GM21825 (cell line): ENCODE data around the gene ZC3H12D.
"Not testable (repeated sequence)": the region's sequence is repeated elsewhere in the genome, so short reads cannot be mapped to it uniquely, and the experiment has no call there.

Experiments used
- ATAC-seq: cut with Tn5 transposase; IDR thresholded peaks from one replicate; pipeline ENCODE4 v1.9.1; 2021; ENCODE audit warnings: mild to moderate bottlenecking, moderate library complexity; ENCODE audit not compliant: unreplicated experiment

The ZC3H12D gene

DNA sequence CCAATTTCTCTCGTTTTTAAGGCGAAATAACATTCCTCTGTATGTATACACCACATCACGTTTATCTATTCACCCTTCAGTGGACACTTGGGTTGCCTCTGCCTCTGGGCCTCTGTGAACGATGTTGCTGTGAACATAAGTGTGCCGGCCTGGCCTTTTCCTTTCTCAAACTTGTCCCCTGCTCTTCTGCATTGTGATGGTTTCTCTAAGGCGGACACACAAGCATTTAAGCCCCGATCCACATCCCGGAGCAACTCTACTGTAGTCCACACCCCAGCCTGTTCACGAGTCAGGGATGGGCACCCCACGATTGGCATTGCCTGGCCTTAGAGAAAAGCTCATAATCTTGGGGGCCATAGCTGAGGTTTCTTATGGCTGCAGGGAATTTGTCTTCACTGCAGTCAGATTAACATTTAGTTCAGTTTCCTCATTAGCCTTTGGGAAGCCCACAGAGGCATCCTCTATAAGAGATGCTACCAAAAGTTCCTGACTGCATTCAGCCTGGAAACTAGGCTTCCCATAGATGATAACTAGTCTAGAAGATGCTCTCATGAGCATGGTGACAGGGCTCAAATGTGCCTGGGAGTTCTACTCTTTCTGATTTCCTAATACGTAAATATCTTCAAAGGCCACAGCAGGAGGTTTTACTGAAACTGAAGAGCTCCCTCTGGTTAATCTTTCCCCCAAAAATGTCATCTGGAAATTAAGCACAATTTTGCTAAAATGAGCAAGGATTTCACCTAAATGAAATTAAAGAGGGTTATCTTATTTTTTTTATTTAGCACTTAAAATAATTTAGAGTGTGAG, 762 bp downstream of the ZC3H12D start:
- ATAC-seq = no peak

DNA sequence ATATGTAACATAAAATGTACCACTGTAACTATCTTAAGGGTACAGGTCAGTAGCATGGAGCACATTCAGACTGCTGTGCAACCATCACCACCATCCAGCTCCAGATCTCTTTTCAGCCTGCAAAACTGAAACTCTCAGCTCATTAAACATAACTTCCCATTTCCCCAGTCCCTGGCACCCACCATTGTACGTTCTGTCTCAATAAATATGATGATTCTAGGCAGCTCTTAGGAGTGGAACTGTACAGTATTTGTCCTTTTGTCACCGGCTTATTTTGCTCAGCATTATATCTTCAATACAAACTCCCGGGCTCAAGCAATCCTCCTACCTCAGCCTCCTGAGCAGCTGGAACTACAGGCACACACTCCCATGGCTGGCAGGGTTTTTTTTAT, 1.5 kb downstream of the ZC3H12D start:
- ATAC-seq = no peak

DNA sequence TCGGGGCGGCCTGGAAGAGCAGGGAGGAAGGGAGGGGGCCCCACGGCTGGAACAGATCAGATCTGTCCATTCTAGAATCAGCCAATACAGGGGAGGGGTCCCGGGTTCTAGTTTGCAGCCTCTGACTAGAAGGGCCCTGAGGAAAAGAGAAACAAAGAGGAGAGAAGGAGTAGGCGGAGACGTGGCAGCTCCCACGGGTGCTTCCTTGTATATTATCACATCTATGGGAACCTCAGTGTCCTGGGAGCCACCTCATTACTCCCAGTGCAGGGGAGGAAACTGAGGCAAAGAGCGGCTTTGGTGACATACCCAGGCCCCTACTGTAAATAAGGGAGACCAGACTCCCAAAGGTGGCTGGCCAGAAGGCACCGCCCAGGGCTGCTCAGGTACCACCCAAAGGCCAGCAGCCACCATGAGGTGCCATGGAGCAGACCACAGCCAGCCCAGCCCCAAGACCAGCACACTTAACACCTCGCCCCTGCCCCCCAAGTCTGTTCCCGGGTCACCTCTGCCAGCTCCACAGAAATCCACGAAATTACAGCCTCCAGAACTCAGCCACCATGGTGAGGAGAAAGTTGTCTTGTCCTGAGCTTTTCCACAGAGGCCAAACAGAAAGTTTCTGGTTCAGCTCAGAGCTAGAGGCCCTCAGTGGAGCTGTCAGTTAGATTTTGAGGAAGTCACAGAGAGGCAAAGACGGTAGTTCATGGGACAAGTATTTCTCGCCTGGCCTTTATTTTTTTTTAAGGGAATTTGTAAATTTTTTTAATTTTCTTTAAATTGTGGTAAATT, 2.1 kb downstream of the ZC3H12D start:
- ATAC-seq = no peak

DNA sequence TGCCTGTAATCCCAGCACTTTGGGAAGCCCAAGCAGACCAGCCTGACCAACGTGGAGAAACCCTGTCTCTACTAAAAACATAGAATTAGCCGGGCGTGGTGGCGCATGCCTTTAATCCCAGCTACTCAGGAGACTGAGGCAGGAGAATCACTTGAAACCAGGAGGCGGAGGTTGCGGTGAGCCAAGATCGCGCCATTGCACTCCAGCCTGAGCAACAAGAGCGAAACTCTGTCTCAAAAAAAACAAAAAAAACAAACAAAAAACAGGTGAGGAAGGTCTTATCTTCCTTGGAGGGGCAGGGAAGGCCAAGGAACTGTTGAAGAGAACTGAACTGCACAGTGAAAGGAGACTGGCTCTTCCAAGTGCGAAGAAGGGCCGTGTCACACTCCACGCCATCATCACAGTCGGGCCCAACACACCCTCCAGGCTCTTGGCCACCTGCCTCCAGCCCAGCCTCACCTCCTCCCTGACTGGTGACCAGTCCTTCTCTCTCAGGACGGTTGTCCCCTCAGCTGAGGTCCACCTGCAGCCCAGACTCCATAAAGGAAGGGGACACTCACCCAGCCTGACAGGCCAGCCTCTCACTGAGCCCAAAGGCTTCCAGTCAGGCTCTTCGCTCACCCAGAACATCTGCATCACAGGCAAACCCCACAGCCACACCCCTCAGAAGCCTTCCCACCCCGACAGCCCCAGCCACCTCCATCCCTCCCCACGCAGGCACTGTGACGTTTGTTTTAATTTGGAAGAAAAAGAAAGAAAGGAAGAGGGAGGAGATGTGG, 4.1 kb downstream of the ZC3H12D start:
- peak; percentile 18 for ATAC-seq

DNA sequence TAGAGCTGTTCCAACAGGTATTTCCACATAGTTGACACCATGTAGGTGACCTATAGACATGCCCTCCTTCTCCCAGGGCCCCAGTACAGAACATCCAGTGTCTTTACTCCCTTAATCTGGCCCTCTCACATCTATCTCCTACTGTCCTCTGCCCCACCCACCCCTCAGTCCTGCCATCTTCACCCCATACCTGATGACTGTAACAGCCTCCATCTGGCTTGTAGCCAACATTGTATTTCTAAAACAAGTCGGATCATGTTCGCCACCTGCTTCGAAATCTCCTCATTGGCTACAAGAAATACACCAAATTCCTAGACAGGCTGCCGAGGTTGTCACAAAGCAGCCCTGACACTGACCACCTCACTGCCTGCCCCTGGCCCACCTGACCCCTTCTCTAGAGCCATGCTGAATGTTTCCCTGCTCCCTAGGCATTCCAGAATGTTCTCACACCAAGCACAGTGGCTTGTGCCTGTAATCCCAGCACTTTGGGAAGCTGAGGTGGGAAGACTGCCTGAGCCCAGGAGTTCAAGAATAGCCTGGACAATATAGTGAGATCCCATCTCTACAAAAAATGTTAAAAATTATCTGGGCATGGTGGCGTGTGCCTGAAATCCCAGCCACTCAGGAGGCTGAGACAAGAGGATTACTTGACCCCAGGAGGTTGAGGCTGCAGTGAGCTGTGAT, 6.0 kb downstream of the ZC3H12D start:
- no peak for ATAC-seq

DNA sequence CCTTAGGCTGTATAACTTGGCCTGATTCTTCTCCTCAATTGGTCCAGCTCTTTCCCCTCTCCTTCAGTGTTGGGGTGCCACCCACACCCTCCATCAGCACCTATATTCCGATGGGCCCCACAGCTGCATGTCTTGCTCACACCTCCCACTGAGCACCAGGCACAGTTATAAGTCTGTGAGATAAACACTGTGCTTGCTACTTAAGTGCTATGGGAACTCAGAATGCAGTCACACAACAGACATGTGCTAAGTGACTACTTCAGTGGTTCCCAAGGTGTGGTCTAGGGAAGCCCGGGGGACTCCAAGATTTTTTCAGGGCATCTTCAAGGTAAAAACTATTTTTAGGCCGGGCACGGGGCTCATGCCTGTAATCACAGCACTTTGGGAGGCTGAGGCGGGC, 7.3 kb downstream of the ZC3H12D start:
- ATAC-seq = no peak

DNA sequence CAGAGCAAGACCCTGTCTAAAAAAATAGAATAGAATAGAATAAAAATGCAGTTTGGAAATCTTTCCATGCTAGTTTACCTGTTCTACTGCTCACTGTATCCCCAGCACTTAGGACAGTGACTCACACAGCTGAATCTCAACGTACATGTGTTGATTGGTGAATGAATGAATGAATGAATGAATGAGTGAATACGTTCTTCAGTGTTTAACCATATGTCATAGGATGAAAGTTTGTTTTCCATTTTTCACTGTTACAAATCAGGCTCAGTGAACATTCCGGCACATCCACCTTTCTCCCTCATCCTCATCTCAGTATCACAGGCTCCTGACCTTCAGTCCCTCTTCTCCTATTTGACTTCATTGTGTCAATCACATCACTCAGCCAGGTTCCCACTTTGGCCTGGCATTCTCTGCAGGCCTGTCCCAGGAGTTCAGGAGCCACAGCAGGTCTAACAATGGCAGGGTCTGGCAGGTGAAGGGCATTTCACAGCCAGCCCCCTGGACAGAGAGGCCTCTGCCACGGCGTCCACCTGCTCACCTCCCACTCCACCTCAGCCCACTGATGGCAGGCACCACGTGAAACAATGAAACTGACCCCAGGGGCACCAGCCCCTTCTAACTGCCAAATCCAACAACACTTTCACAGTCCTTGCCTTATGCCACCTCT, 7.9 kb downstream of the ZC3H12D start:
- ATAC-seq = no peak

DNA sequence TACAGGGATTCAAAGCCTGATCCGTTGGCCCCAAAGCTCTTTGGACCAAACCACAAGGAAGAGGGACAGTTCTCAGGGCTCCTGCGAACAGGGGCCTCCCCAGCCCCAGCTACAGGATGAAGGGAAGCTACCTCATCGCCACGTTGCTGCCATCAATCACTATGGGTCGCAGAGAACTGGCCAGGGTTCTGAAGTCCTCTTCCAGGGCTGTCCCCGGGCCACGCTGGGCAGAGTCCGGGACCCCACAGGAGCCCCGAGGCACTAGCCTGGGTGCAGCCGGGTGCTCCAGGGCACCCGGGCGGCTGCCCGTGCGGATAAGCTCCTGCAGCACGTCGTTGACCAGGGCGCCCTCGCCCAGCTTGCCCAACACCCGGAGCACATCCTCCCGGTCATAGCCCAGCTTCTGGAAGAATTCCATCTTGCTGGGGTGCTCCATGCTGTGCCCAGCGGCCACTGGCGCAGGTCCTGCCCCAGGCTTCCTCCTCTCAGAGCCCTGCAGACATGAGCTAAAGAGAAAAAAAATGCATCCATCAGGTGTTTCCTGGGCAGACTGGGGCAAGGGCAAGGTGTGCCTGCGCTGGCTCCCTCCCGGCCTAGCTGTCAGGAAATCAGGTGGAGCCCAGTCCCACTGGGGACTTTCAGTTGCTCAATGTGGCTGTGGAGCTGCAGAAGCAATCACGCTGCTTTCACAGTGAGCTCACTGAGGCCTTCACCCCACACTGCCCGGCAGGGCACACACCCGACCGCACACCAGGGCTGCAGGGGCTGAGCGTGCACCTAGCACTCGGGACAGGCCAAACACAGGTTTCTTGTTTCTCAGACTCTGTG, 10.5 kb downstream of the ZC3H12D start:
- peak; percentile 36 for ATAC-seq

DNA sequence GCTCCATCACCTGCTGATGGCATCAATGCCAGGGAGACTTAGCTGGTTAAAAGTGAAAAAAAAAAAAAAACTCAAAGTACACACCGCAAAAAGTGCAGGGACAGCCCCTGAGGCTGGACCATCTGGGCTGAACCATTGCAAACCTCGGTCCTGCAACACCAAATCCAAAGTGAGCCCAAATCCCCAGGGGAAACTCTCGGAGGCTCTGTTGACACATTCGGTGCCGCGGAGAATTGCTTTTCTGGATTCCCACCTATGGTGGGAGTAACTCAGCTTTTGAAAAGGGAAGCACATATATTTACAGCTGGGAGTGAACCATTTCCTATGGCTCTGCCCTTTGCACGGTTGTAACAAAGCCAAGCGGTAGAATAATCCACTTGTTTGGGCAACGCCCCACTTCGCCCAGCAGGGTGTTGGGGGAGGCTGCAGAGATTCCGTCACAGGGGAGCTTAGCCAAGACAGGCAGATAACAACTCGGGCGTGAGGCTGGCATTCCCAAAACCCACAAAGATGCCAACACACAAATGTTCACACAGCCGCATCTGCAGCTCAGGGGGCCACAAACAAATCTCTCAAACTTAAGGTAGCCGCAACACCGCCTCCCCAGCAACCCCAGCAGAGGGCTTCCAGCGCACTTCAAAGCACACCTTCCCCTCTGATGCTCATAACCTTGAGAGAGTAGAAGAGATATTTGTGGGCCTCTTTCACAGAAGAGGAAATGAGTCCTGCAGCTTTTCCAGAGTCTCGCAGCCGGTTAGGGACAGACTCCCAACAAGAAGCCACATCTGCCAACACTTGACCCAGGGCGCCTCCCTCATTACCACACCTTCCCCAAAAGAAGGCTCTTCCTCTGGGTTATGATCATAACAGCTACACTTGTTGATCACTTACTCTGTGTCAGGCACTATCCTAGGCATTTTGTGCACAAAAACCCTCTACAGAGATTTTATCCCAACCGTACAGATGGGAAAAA, 11.4 kb downstream of the ZC3H12D start:
- no peak for ATAC-seq

DNA sequence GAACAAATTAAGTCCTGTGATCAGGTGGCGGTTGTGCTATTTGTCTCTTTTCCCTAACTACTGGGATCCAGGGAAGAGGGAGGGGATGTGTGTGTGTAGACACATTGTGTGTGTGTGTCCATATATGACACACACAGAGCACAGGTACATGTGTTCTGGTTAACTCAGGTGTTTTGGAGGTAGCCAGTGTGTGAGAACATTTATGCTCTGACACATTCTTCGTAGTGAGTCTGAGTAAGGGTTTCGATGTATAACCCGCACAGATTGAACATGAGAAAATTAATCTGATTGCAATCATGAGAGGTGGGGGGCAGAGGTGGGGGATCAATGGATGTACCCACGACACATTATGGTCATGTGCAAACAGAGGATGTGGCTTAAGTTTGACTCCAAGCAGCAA, 12.6 kb downstream of the ZC3H12D start:
- ATAC-seq = no peak

DNA sequence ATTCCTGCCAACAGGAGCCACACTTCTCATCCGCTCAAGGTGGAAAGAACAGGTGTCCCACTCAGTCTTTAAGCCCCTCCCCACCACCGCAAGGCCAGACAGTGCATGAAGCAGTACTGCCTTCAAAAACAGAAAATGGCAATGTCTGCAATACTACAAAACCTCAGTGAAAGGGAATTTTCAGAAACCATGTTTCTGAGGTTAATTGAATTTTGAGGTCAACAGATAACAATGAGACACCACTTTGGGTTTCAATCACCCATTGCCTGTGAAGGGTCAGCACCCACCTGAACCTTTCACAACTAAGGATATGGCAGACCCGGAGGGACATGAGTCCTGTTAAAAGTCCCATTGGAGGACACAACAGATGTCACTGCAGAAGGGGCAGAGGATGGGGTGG, 13.0 kb downstream of the ZC3H12D start:
- ATAC-seq = no peak

DNA sequence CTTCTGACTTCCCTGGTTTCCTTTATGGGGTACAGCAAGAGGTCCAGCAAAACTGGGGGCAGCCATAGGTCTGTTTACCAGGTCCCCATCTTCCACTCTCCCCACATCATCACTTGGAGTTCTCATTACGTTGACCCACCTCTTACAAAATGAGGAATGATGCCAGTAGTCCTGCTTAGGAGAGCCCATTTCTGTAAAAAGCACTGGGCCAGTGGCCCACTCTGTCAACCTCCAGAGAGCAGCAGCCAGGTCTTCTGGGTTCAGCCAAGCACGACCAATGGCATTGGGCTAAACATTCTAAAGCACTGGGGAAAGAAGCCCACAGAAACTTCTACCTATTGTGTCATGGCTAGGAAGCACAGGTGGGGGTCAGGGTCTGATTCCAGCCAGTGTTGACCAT, 13.9 kb downstream of the ZC3H12D start:
- ATAC-seq = no peak

DNA sequence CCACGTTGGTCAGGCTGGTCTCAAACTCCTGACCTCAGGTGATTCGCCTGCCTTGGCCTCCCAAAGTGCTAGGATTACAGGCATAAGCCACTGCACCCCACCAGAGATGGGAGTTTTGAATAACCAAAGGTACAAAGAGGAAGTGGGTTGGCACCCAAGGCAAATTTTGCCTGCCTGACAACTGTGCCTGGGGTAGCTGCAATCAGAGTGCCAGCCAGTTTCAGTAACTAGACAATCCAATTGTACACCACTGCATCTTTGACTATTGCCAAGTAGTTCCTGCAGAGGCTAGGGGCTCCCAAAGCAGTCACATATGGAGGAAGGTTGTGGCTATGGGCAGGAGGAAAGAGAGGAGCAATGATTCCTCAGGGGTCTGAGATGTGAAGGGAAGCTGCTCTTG, 16.6 kb downstream of the ZC3H12D start:
- peak; percentile 22 for ATAC-seq

DNA sequence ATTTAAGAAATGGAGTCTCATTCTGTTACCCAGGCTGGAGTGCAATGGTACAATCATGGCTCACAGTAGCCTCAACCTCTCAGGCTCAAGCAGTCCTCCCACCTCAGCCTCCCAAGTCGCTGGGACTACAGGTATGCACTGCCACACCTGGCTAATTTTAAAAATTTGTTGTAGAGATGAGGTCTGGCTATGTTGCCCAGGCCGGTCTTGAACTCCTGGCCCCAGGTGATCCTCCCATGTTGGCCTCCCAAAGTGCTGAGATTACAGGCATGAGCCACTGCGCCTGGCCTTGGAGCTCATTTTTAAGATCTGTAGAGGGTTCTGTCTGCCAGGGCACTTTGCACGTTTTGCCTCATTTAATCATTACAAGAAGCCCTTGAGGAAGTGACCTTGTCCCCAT, 17.5 kb downstream of the ZC3H12D start:
- no peak for ATAC-seq

DNA sequence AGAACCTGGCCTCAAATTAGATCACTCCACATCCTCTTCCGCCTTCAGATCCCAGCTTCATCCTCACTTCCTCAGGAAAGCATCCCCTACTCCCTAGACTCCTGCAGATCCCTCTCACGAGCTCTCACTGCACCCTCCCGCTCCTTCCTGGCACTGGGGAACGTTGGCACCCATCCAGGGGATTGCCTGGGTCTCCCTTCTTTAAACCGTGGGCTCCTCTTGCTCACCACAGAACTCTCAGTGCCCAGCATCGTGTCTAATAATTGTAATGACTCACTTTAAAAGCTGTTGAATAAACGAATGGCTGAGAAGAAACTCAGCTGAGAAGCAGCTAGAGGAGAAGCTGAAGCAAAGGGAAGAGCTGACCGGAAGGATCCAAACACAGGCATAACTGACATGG, 20.4 kb downstream of the ZC3H12D start:
- no peak for ATAC-seq

DNA sequence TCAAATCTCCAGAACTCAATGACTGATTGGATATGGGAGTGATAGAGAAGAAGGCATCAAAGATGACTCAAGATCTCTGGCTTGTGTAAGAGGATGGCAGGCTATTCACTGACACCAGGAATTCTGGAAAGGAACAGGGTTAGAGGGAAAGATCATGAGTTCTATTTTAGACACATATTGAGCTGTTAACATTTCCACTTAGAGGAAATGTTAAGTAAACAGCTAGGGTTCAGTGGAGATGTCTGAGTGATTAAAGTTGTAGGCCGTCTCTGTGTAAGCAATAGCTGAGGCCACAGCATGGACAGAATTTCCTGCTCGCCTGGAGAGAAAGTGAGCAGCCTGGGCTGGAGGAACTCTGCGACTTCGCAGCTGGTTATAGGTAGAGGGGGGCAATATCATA, 21.0 kb downstream of the ZC3H12D start:
- no peak for ATAC-seq

DNA sequence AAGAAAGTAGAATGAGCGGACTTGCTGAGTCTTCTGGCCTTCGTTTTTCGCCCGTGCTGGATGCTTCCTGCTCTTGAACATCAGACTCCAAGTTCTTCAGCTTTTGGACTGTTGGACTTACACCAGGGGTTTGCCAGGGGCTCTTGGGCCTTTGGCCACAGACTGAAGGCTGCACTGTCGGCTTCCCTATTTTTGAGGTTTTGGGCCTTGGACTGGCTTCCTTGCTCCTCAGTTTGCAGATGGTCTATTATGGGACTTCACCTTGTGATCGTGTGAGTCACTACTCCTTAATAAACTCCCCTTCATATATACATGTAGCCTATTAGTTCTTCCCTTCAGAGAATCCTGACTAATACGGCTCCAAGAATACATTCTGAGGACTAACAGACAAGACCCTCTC, 22.1 kb downstream of the ZC3H12D start:
- ATAC-seq = not testable (repeated sequence)

DNA sequence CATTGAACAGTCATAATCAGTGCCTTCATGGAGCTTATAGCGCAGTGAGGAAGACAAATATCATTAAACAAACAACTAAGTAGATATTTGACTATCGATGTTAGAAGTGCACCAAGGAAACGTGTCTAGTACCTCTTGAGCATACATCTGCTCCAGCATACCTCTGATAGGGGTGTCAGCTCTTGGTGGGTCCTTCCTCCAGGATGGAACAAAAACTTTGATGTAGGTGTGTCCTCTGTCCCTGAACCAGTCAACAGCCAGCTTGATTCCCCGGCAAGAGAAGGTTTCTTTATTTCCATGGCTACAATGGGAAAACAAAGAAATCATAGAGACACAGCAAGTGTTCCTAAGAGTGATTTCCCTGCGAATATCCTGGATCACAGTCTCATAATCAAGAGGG, 23.1 kb downstream of the ZC3H12D start:
- no peak for ATAC-seq
